Activated B cell treated with CpG ODN at 0.5 μM for 24 hours (primary cell): Measurements from ENCODE around the gene BNIP3. TPM values are rescaled to one million over a fixed set of nuclear protein-coding genes. Genes with fewer than 3 reads are reported as not detected.

Experiments
- ATAC-seq: fragments of 200-7000 bp; cut with Tn5 transposase; one replicate; pipeline ENCODE4 v1.10.0; 2021; ENCODE audit warnings: low read depth, mild to moderate bottlenecking, moderate library complexity
- CTCF ChIA-PET: fragments of 350-600 bp; sonication (Branson Sonifier 250); formaldehyde crosslinking; loops from one replicate; lab custom pipeline; 2021; ENCODE audit warnings: antibody characterized with exemption; lab: Charles Lee
- POLR2A ChIA-PET: fragments of 350-600 bp; sonication (Branson Sonifier 250); formaldehyde crosslinking; loops from one replicate; lab custom pipeline; 2021; ENCODE audit warnings: antibody characterized with exemption; lab: Charles Lee
- DNase-seq: peaks from one replicate; pipeline ENCODE4 v3.0.0; 2022
- H3K27ac Mint-ChIP-seq: one replicate; pipeline ENCODE4 v1.8.0; 2020; ENCODE audit warnings: mixed read lengths
- H3K27me3 Mint-ChIP-seq: one replicate; pipeline ENCODE4 v1.8.0; 2021; ENCODE audit warnings: mixed read lengths
- H3K36me3 Mint-ChIP-seq: one replicate; pipeline ENCODE4 v1.8.0; 2021; ENCODE audit warnings: low read depth, mixed read lengths
- H3K4me1 Mint-ChIP-seq: one replicate; pipeline ENCODE4 v1.8.0; 2021; ENCODE audit warnings: mixed read lengths
- H3K4me3 Mint-ChIP-seq: one replicate; pipeline ENCODE4 v1.8.0; 2020; ENCODE audit warnings: mild to moderate bottlenecking, mixed read lengths
- H3K9me3 Mint-ChIP-seq: one replicate; pipeline ENCODE4 v1.8.0; 2020; ENCODE audit warnings: mixed read lengths
- CTCF ChIP-seq: fragments of 200-600 bp; IDR thresholded peaks from one replicate; pipeline ENCODE4 v1.8.0; 2022; ENCODE audit warnings: antibody characterized with exemption, mild to moderate bottlenecking
- intact Hi-C: fragments of 100-400 bp; cut with micrococcal nuclease; formaldehyde crosslinking; loops from one replicate; pipeline ENCODE4 v1.15.1; 2024
- total RNA-seq: library from RNA; stranded (reverse); gene quantifications from 2 replicates; pipeline ENCODE4 v1.2.3, GENCODE V29; 2022

BNIP3 gene
- total RNA-seq, 1 donor from 2014 or later, result 10.6 TPM

- peaks cover 4% of the 10 kb centered on the region for H3K4me1 Mint-ChIP-seq
- intact Hi-C loops, result loop anchor here (5.0 kb wide), 1 partner anchor 429 kb away; no protein-coding TSS in a partner anchor
- H3K27me3 Mint-ChIP-seq, result peaks cover 18% of the 10 kb centered on the region
- ATAC-seq (peak; percentile 72), DNase-seq (peak; percentile 57)
- no peaks in the 10 kb centered on the region for H3K36me3 Mint-ChIP-seq
- POLR2A ChIA-PET, result interaction anchor here (1.0 kb wide), 1 partner anchor 137 kb away, joined by 5 read pairs; no protein-coding TSS in a partner anchor
- CTCF ChIA-PET, result interaction anchor here (0.6 to 1.9 kb wide), 7 partner anchors 10 to 1120 kb away, joined by 3 to 51 read pairs (median 4); no protein-coding TSS in a partner anchor
- H3K27ac Mint-ChIP-seq, result no peak overlapping the region
- peaks cover 2% of the 10 kb centered on the region for H3K9me3 Mint-ChIP-seq
- H3K4me3 Mint-ChIP-seq, result no peak overlapping the region
- TF ChIP-seq CTCF, result peak; percentile 48
Observed at GRCh38 chr10:132023092-132023811, 41.5 kb upstream of the BNIP3 start.

- H3K9me3 Mint-ChIP-seq, result no peaks in the 10 kb centered on the region
- ChIA-PET POLR2A (no interaction called here), CTCF (interaction anchor here (1.2 to 1.9 kb wide), 4 partner anchors 9 to 136 kb away, joined by 3 to 51 read pairs (median 8); no protein-coding TSS in a partner anchor)
- intact Hi-C loops, result loop anchor here (5.0 kb wide), 1 partner anchor 430 kb away; no protein-coding TSS in a partner anchor
- H3K27ac Mint-ChIP-seq, result no peak overlapping the region
- peaks cover 9% of the 10 kb centered on the region for H3K27me3 Mint-ChIP-seq
- TF ChIP-seq CTCF, result no peak
- H3K36me3 Mint-ChIP-seq, result no peaks in the 10 kb centered on the region
- H3K4me1 Mint-ChIP-seq, result peaks cover 4% of the 10 kb centered on the region
- ATAC-seq (no peak), DNase-seq (no peak)
- H3K4me3 Mint-ChIP-seq, result no peak overlapping the region
Observed at GRCh38 chr10:132022241-132022640, 40.5 kb upstream of the BNIP3 start.

- DNase-seq (no peak), ATAC-seq (no peak)
- Mint-ChIP-seq H3K27ac (no peak overlapping the region), H3K27me3 (peaks cover 7% of the 10 kb centered on the region), H3K36me3 (no peaks in the 10 kb centered on the region), H3K4me1 (peaks cover 4% of the 10 kb centered on the region), H3K9me3 (no peaks in the 10 kb centered on the region), H3K4me3 (no peak overlapping the region)
- intact Hi-C loops, result loop anchor here (5.0 kb wide), 1 partner anchor 431 kb away; no protein-coding TSS in a partner anchor
- POLR2A ChIA-PET, result no interaction called here
- CTCF ChIA-PET, result interaction anchor here (2.1 kb wide), 1 partner anchor 135 kb away, joined by 14 read pairs; no protein-coding TSS in a partner anchor
- no peak for TF ChIP-seq CTCF
Observed at GRCh38 chr10:132021504-132022143, 39.9 kb upstream of the BNIP3 start.

- H3K27me3 Mint-ChIP-seq, result peaks cover 5% of the 10 kb centered on the region
- H3K4me1 Mint-ChIP-seq, result peaks cover 4% of the 10 kb centered on the region
- no peaks in the 10 kb centered on the region for H3K36me3 Mint-ChIP-seq
- TF ChIP-seq CTCF, result no peak
- no peaks in the 10 kb centered on the region for H3K9me3 Mint-ChIP-seq
- no peak for DNase-seq
- H3K4me3 Mint-ChIP-seq, result no peak overlapping the region
- CTCF ChIA-PET, result interaction anchor here (2.1 kb wide), 1 partner anchor 135 kb away, joined by 14 read pairs; no protein-coding TSS in a partner anchor
- no peak overlapping the region for H3K27ac Mint-ChIP-seq
- ATAC-seq, result no peak
- POLR2A ChIA-PET, result no interaction called here
- intact Hi-C loops, result loop anchor here (5.0 kb wide), 1 partner anchor 431 kb away; no protein-coding TSS in a partner anchor
Observed at GRCh38 chr10:132021046-132021445, 39.3 kb upstream of the BNIP3 start.
